Fibroblast of the aortic adventitia (primary cell): ENCODE data around the gene PKD2. TPM values are rescaled to one million over a fixed set of nuclear protein-coding genes. Genes with fewer than 3 reads are reported as not detected.
A peak's percentile ranks its signal among the peaks of the same experiment; 100 is the strongest.

Source experiments
- DNase-seq: peaks from one replicate; pipeline ENCODE4 v3.0.0-alpha.2; 2010; ENCODE audit warnings: low read depth
- H3K4me3 ChIP-seq: 2 replicates; pipeline ENCODE4 v1.5.1; 2011; ENCODE audit warnings: low read depth, mild to moderate bottlenecking, control low read depth, low read length, moderate library complexity
- total RNA-seq: library from RNA; depleted of rRNA; stranded (reverse); fragments of >200 nt; gene quantifications from 2 replicates; pipeline ENCODE4 v1.2.3, GENCODE V29; 2012; ENCODE audit warnings: low replicate concordance
- TF ChIP-seq, protein P1 (sequence below): IDR thresholded peaks from 2 replicates; pipeline ENCODE4 v1.5.1; 2011; ENCODE audit warnings: mild to moderate bottlenecking, low read length, control low read depth, inconsistent platforms; ENCODE audit not compliant: insufficient read depth

Gene PKD2
- total RNA-seq, 1 donor: 66.6 TPM

DNA sequence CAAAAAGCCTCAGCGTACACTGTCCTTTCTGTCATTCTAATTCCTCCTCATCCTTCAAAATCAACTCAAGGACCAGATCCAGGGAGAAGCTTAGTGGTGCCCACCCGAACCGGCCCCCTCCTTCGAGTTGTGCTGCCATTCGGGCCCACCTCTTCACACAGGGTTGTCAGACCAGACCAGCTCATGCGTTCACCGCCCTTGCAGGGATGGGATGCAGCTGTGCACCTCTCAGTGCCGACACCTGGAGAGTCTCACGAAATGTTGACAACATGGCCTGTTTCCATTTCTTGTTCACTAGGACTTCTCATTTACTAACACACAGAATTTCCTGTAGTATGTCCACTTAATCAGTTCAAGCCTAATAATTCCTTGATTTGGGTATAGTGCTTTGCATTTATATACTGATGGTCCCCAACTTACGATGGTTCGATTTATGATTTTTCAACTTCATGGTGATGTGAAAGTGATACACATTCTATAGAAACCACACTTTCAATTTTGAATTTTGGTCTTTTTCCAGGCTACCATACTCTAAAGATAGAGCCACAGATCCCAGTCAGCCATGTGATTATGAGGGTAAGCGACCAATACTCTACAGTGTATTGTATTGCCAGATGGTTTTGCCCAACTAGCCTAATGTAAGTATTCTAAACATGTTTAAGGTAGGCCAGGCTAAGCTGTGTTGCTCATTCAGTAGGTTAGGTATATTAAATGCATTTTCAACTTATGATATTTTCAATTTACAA, 23.3 kb downstream of the PKD2 start:
- TF ChIP-seq, protein P1, sequence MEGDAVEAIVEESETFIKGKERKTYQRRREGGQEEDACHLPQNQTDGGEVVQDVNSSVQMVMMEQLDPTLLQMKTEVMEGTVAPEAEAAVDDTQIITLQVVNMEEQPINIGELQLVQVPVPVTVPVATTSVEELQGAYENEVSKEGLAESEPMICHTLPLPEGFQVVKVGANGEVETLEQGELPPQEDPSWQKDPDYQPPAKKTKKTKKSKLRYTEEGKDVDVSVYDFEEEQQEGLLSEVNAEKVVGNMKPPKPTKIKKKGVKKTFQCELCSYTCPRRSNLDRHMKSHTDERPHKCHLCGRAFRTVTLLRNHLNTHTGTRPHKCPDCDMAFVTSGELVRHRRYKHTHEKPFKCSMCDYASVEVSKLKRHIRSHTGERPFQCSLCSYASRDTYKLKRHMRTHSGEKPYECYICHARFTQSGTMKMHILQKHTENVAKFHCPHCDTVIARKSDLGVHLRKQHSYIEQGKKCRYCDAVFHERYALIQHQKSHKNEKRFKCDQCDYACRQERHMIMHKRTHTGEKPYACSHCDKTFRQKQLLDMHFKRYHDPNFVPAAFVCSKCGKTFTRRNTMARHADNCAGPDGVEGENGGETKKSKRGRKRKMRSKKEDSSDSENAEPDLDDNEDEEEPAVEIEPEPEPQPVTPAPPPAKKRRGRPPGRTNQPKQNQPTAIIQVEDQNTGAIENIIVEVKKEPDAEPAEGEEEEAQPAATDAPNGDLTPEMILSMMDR: no peak
- H3K4me3 ChIP-seq: no peak overlapping the region
- DNase-seq: no peak

- TF ChIP-seq, protein P1: peak; percentile 68
- no peak overlapping the region for H3K4me3 ChIP-seq
- DNase-seq: peak; percentile 79
Measured at GRCh38 chr4:88033309-88033708, 25.9 kb downstream of the PKD2 start.

- DNase-seq: no peak
- H3K4me3 ChIP-seq: no peak overlapping the region
- TF ChIP-seq, protein P1: no peak
Measured at GRCh38 chr4:88035292-88035691, 27.9 kb downstream of the PKD2 start.

GRCh38 chr4:88037447-88037846, 30.0 kb downstream of the PKD2 start:
- DNase-seq: no peak
- no peak overlapping the region for H3K4me3 ChIP-seq
- TF ChIP-seq, protein P1: no peak

DNA sequence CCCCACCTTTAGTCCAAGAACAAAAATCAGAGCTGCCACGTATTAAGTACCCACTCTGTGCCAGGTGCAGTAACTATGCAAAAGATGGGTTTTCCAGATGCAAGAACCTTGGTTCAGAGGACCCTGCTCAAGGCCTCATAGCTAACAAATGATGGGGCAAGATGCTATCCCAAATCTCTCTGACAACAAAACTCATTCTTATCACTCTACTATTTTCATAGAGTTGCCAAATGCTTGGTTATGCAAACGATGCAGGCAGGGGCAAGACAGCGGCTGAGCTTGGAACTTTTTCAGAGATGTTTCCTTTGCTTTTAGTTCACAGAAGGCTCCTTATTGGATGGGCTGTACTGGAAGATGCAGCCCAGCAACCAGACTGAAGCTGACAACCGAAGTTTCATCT, 30.5 kb downstream of the PKD2 start:
- no peak for DNase-seq
- no peak overlapping the region for H3K4me3 ChIP-seq
- TF ChIP-seq, protein P1: no peak

DNA sequence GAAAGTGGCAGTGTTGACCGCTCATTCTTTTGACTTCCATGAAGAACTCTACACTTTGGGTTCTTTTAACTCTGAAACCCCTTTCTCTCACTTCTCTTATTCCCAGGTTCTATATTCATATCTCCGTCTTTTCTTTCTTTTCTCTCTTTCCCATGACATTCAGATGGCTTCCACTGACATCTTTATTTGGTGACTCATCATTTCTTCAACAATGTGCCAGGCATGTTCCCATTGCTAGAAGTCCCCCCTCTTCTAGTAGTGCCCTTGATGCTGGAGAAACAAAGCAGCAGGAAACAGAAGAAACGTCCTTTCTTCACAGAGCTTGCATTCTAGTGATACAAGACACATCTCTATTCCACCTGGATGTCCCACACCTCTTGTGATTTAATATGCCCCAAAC, 33.3 kb downstream of the PKD2 start:
- H3K4me3 ChIP-seq: no peak overlapping the region
- TF ChIP-seq, protein P1: no peak
- no peak for DNase-seq

GRCh38 chr4:88041626-88042025, 34.2 kb downstream of the PKD2 start:
- H3K4me3 ChIP-seq: no peak overlapping the region
- DNase-seq: no peak
- TF ChIP-seq, protein P1: no peak
